Duodenal mucosa (tissue), 2 donors: Measurements from ENCODE around the gene GSTK1.

Experiments used
- H3K27ac ChIP-seq: one replicate; pipeline ENCODE4 v1.7.0; 2013; ENCODE audit warnings: low read depth, low read length
- H3K27me3 ChIP-seq, 2 donors: one replicate each; pipeline ENCODE4 v1.7.0; 2013; ENCODE audit warnings: low read length in 2 of 2, control low read depth in 1 of 2; ENCODE audit not compliant: insufficient read depth in 2 of 2, control insufficient read depth in 1 of 2
- H3K36me3 ChIP-seq, 2 donors: one replicate each; pipeline ENCODE4 v1.7.0; 2013; ENCODE audit warnings: low read length in 2 of 2, control low read depth in 1 of 2; ENCODE audit not compliant: insufficient read depth in 2 of 2, control insufficient read depth in 1 of 2
- H3K4me1 ChIP-seq, 2 donors: one replicate each; pipeline ENCODE4 v1.7.0; 2013; ENCODE audit warnings: low read length in 2 of 2, control low read depth in 1 of 2; ENCODE audit not compliant: insufficient read depth in 2 of 2, control insufficient read depth in 1 of 2
- H3K4me3 ChIP-seq, 2 donors: one replicate each; pipeline ENCODE4 v1.7.0; 2013; ENCODE audit warnings: low read length in 2 of 2, low read depth in 1 of 2
- H3K9ac ChIP-seq, 2 donors: one replicate each; pipeline ENCODE4 v1.7.0; 2013; ENCODE audit warnings: low read length in 2 of 2, low read depth in 1 of 2
- H3K9me3 ChIP-seq, 2 donors: one replicate each; pipeline ENCODE4 v1.7.0; 2013; ENCODE audit warnings: low read length in 2 of 2, control low read depth in 1 of 2; ENCODE audit not compliant: control insufficient read depth in 1 of 2

GSTK1 gene

DNA sequence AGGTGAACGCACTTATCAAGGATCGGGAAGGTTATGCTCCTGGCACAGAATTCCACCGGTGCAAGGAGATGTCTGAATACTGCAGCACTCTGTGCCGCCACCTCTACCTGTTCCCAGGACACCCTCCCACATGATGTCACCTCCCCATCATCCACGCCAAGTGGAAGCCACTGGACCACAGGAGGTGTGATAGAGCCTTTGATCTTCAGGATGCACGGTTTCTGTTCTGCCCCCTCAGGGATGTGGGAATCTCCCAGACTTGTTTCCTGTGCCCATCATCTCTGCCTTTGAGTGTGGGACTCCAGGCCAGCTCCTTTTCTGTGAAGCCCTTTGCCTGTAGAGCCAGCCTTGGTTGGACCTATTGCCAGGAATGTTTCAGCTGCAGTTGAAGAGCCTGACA, 41.7 kb downstream of the GSTK1 start:
- no peak overlapping the region for H3K9ac ChIP-seq
- H3K36me3 ChIP-seq: peaks cover 56 to 72% of the 10 kb centered on the region in 2 donors
- H3K27me3 ChIP-seq: no peaks in the 10 kb centered on the region
- H3K4me3 ChIP-seq: no peak overlapping the region
- peaks cover 8 to 14% of the 10 kb centered on the region in 2 donors for H3K4me1 ChIP-seq
- H3K27ac ChIP-seq: no peak overlapping the region
- no peaks in the 10 kb centered on the region for H3K9me3 ChIP-seq

DNA sequence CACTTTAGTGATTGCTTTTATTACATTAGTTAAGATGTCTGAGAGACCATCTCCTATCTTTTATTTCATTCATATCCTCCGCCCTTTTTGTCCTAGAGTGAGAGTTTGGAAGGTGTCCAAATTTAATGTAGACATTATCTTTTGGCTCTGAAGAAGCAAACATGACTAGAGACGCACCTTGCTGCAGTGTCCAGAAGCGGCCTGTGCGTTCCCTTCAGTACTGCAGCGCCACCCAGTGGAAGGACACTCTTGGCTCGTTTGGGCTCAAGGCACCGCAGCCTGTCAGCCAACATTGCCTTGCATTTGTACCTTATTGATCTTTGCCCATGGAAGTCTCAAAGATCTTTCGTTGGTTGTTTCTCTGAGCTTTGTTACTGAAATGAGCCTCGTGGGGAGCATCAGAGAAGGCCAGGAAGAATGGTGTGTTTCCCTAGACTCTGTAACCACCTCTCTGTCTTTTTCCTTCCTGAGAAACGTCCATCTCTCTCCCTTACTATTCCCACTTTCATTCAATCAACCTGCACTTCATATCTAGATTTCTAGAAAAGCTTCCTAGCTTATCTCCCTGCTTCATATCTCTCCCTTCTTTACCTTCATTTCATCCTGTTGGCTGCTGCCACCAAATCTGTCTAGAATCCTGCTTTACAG, 42.3 kb downstream of the GSTK1 start:
- H3K4me1 ChIP-seq: peaks cover 8 to 11% of the 10 kb centered on the region in 2 donors
- peak overlapping the region in 1 of 2 donors; percentile 18 for H3K4me3 ChIP-seq
- H3K27ac ChIP-seq: no peak overlapping the region
- H3K27me3 ChIP-seq: no peaks in the 10 kb centered on the region
- H3K9ac ChIP-seq: peak overlapping the region in 1 of 2 donors; percentile 27
- H3K9me3 ChIP-seq: no peaks in the 10 kb centered on the region
- H3K36me3 ChIP-seq: peaks cover 50 to 66% of the 10 kb centered on the region in 2 donors

DNA sequence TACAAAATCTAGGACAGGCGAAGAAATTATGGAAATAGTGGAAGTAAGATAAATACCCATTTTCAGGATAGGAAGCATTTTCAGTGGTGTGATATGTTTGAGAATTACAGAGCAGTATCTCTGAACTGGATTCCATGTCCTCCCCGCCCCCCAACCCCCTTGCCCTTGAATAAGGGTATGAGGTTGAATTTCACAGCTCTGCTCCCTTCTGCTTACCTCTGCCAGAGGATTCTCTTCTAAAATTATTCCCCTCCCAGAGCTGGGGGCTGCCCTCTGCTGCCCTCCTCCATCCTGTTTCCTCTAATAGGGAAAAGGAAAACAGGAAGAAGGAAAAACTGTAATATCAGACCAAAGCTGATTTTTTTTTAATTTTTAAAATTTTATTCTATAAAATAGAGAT, 45.4 kb downstream of the GSTK1 start:
- no peaks in the 10 kb centered on the region for H3K27me3 ChIP-seq
- no peak overlapping the region for H3K9ac ChIP-seq
- no peak overlapping the region for H3K27ac ChIP-seq
- H3K4me1 ChIP-seq: peaks cover 8 to 11% of the 10 kb centered on the region in 2 donors
- H3K4me3 ChIP-seq: no peak overlapping the region
- H3K9me3 ChIP-seq: no peaks in the 10 kb centered on the region
- peaks cover 27 to 38% of the 10 kb centered on the region in 2 donors for H3K36me3 ChIP-seq

DNA sequence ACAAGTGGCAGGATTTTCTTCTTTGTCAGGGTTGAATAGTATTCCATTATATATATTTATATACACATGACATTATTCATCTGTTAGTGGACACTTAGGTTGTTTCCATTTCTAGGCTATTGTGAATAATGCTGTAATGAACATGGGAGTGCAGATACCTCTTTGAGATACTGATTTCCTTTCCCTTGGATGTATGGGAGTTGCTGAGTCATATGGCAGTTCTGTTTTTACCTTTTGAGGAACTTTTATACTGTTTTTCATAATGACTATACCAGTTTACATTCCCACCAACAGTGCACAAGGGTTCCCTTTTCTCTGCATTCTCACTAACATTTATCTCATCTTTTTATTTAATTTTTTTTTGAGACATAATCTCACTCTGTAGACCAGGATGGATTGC, 50.9 kb downstream of the GSTK1 start:
- H3K9me3 ChIP-seq: no peaks in the 10 kb centered on the region
- no peak overlapping the region for H3K27ac ChIP-seq

GRCh38 chr7:143315776-143316175, 52.5 kb downstream of the GSTK1 start, which contains the start of gene CLCN1:
Gene CLCN1, plus strand, starts transcription at chr7:143316111. Its CDS starts 102 bp downstream, at chr7:143316213.
- peaks cover 7 to 10% of the 10 kb centered on the region in 2 donors for H3K4me1 ChIP-seq
- no peak within 1 kb of the TSS for H3K9ac ChIP-seq
- H3K27ac ChIP-seq: no peak within 1 kb of the TSS
- H3K4me3 ChIP-seq: no peak within 1 kb of the TSS
- H3K9me3 ChIP-seq: no peaks in the 10 kb centered on the region
- no peaks in the 10 kb centered on the region for H3K36me3 ChIP-seq
- no peaks in the 10 kb centered on the region for H3K27me3 ChIP-seq

More for the DNA sequence above, 50.9 kb downstream of the GSTK1 start:
- peaks cover 2 to 4% of the 10 kb centered on the region in 2 donors for H3K4me1 ChIP-seq
- no peaks in the 10 kb centered on the region for H3K36me3 ChIP-seq
- no peak overlapping the region for H3K4me3 ChIP-seq
- H3K9ac ChIP-seq: no peak overlapping the region
- H3K27me3 ChIP-seq: no peaks in the 10 kb centered on the region

GRCh38 chr7:143316492-143316891, 53.3 kb downstream of the GSTK1 start:
- Histone ChIP-seq H3K27ac (no peak overlapping the region), H3K36me3 (no peaks in the 10 kb centered on the region), H3K27me3 (no peaks in the 10 kb centered on the region), H3K9me3 (no peaks in the 10 kb centered on the region), H3K4me3 (no peak overlapping the region), H3K4me1 (peaks cover 14 to 16% of the 10 kb centered on the region in 2 donors), H3K9ac (no peak overlapping the region)

DNA sequence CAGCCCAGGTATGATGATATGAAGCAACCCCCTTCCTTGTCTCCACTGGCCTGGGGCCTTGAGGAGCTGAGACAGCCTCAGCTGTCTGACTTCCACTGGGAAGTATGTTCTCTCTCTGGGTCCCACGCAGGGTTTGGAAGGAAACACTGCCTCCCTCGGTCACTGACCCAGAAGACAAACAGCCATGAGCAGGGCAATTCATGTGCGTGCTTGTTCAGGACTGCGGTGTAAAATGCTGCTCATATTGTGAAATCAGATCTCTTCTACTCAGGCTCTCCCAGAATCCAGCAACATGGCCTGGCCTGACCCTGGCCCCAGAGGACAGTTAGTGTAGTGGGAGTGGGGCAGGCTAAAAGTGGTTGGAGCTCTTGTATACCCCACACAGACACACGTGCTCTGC, 55.4 kb downstream of the GSTK1 start:
- Histone ChIP-seq H3K4me1 (peaks cover 19% of the 10 kb centered on the region in 2 donors), H3K4me3 (no peak overlapping the region), H3K36me3 (no peaks in the 10 kb centered on the region), H3K27ac (no peak overlapping the region), H3K27me3 (no peaks in the 10 kb centered on the region), H3K9ac (no peak overlapping the region), H3K9me3 (no peaks in the 10 kb centered on the region)
